Chondrocyte (in vitro differentiated cells): Measurements from ENCODE around the gene CEP41. TPM values are rescaled to one million over a fixed set of nuclear protein-coding genes. Genes with fewer than 3 reads are reported as not detected.

ENCODE experiments used
- DNase-seq: peaks from one replicate; pipeline ENCODE4 v3.0.0; 2021; ENCODE audit warnings: mixed read lengths, low spot score
- H3K27ac Mint-ChIP-seq: one replicate; pipeline ENCODE4 v1.8.0; 2021; ENCODE audit warnings: mild to moderate bottlenecking, moderate library complexity, mixed read lengths; ENCODE audit not compliant: unreplicated experiment
- H3K27me3 Mint-ChIP-seq: 2 replicates; pipeline ENCODE4 v1.8.0; 2021; ENCODE audit warnings: low read depth, mixed read lengths
- H3K36me3 Mint-ChIP-seq: 2 replicates; pipeline ENCODE4 v1.8.0; 2021; ENCODE audit warnings: low read depth, mixed read lengths
- H3K4me1 Mint-ChIP-seq: 2 replicates; pipeline ENCODE4 v1.8.0; 2021; ENCODE audit warnings: low read depth, mild to moderate bottlenecking, mixed read lengths
- H3K4me3 Mint-ChIP-seq: one replicate; pipeline ENCODE4 v1.8.0; 2021; ENCODE audit warnings: mild to moderate bottlenecking, moderate library complexity, mixed read lengths; ENCODE audit not compliant: unreplicated experiment
- H3K9me3 Mint-ChIP-seq: 2 replicates; pipeline ENCODE4 v1.8.0; 2021; ENCODE audit warnings: low read depth, mixed read lengths
- total RNA-seq: library from RNA; stranded (reverse); gene quantifications from 3 replicates; pipeline ENCODE4 v1.2.1, GENCODE V29; 2021
- TF ChIP-seq, protein P1 (sequence below): fragments of 200-600 bp; sonication (generic); IDR thresholded peaks from 2 replicates; pipeline ENCODE4 v1.5.0; 2021; ENCODE audit warnings: antibody characterized with exemption, mild to moderate bottlenecking, moderate library complexity

CEP41 gene
- total RNA-seq, 1 donor from 2014 or later = 10.3 TPM

DNA sequence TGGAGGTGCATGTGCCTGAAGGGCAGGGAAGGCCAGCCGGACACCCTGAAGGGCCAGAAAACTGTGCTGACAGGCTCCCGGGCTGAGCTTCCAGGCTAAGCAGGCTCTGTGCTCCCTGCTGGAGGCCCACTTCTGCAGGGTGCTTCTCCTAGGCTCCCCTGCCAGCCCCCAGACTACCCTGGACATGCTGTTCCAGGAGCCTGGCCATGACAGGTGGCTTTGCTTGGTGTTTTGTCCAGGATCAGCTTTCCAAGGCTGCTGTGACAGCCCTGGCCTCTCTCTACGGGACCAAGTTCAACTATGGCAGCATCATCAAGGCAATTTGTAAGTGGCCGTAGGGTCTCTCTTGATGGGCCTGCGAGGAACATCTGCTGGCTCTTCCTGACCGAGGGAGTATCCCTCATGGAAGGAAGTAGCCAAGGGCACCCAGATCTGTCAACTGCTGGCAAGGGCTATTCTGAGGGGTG, 55.2 kb downstream of the CEP41 start:
- H3K27ac Mint-ChIP-seq = no peak overlapping the region
- no peak for DNase-seq
- H3K4me3 Mint-ChIP-seq = no peak overlapping the region
- no peaks in the 10 kb centered on the region for H3K27me3 Mint-ChIP-seq
- H3K36me3 Mint-ChIP-seq = no peaks in the 10 kb centered on the region
- TF ChIP-seq, protein P1, sequence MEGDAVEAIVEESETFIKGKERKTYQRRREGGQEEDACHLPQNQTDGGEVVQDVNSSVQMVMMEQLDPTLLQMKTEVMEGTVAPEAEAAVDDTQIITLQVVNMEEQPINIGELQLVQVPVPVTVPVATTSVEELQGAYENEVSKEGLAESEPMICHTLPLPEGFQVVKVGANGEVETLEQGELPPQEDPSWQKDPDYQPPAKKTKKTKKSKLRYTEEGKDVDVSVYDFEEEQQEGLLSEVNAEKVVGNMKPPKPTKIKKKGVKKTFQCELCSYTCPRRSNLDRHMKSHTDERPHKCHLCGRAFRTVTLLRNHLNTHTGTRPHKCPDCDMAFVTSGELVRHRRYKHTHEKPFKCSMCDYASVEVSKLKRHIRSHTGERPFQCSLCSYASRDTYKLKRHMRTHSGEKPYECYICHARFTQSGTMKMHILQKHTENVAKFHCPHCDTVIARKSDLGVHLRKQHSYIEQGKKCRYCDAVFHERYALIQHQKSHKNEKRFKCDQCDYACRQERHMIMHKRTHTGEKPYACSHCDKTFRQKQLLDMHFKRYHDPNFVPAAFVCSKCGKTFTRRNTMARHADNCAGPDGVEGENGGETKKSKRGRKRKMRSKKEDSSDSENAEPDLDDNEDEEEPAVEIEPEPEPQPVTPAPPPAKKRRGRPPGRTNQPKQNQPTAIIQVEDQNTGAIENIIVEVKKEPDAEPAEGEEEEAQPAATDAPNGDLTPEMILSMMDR = no peak
- H3K9me3 Mint-ChIP-seq = peaks cover 3% of the 10 kb centered on the region
- peaks cover 14% of the 10 kb centered on the region for H3K4me1 Mint-ChIP-seq

DNA sequence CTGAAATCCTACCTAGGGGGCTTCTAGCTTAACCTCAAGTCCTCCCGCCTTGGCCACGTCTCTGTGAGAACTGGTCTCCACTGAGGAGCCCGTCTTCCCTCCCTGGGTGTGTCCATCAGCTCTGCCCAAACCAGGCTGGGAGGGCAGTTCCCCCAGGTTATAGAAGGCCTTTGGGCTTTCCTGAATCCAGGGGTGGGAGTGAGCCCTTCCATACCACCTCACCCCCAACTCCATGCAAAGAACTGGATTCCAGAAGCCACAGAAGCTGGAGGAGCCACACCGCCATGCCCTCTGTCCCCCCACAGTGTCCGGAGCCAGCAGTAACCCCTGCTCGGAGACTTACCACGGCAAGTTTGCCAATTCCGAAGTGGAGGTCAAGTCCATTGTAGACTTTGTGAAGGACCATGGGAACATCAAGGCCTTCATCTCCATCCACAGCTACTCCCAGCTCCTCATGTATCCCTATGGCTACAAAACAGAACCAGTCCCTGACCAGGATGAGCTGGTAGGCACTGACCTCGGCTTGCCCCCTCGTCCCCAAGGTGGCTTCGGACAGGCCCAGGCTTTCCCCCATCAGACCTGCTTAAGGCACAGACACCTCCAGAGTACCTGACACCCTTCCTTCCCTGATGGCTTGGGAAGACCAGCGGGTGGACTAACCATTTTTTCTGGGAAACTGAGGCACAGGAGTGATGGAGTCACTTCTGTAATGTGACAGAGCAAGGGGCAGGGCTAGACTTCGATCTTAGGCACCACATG, 55.8 kb downstream of the CEP41 start:
- H3K9me3 Mint-ChIP-seq = peaks cover 3% of the 10 kb centered on the region
- H3K4me1 Mint-ChIP-seq = peaks cover 20% of the 10 kb centered on the region
- H3K27ac Mint-ChIP-seq = no peak overlapping the region
- TF ChIP-seq, protein P1 = no peak
- H3K36me3 Mint-ChIP-seq = no peaks in the 10 kb centered on the region
- no peak for DNase-seq
- no peak overlapping the region for H3K4me3 Mint-ChIP-seq
- no peaks in the 10 kb centered on the region for H3K27me3 Mint-ChIP-seq

DNA sequence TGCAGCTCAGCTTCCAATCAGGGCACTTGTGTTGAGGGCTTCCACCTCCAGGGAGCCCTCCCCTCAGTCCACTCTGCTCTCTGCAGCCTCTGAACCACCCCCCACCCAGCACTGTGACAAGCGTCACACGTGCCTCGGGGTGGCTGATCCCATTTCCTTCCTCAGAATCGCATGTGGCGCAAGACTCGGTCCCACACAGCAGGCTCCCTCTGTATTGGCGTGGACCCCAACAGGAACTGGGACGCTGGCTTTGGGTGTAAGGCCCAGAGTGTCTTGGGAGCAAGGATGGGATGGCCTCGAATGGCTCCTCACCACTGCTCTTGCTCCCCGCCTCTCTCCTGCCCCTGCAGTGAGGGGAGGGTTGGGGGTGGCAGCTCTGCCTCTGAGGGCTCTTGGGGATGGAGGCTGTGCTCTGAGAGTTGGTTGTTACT, 56.4 kb downstream of the CEP41 start:
- no peaks in the 10 kb centered on the region for H3K36me3 Mint-ChIP-seq
- TF ChIP-seq, protein P1 = no peak
- DNase-seq = no peak
- H3K27me3 Mint-ChIP-seq = no peaks in the 10 kb centered on the region
- no peak overlapping the region for H3K27ac Mint-ChIP-seq
- H3K4me1 Mint-ChIP-seq = peaks cover 27% of the 10 kb centered on the region
- H3K4me3 Mint-ChIP-seq = no peak overlapping the region
- peaks cover 3% of the 10 kb centered on the region for H3K9me3 Mint-ChIP-seq

DNA sequence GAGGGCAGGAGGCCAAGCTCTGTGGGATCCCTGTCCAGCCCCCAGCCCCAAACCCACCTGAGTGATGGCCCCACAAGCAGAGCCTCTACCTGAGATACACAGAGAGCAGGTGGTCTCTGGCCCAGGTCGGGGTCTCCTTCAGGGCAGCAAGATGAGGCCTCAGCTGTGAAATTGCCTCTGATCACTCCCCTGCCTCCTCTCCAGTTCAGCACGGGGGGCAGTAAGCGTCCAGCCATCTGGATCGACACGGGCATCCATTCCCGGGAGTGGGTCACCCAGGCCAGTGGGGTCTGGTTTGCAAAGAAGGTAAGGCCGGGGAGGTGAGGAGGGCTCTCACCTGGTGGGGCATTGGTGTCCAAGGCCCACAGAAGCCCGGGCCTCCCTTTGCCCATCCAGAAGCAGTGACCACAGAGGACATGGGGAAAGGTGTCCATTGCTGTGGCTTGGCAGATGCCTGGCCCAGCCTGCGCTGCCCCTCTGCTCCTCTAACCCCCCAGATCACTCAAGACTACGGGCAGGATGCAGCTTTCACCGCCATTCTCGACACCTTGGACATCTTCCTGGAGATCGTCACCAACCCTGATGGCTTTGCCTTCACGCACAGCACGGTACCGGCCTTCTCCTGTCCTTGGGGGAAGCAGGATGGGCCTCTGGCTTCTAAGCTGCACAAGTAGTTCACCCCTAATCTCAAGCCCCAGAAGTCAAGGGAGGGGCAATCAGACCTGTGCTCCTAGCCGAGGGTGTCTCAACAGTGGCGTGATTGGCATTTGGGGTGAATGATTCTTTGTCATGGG, 57.4 kb downstream of the CEP41 start:
- Mint-ChIP-seq H3K36me3 (no peaks in the 10 kb centered on the region), H3K4me3 (no peak overlapping the region), H3K27me3 (no peaks in the 10 kb centered on the region), H3K27ac (no peak overlapping the region), H3K9me3 (no peaks in the 10 kb centered on the region), H3K4me1 (peaks cover 28% of the 10 kb centered on the region)
- DNase-seq = no peak
- TF ChIP-seq, protein P1 = no peak
